HepG2 (cell line): Measurements from ENCODE around the gene PLCXD1. TPM values are rescaled to one million over a fixed set of nuclear protein-coding genes. Genes with fewer than 3 reads are reported as not detected.
"Not testable (repeated sequence)": the region's sequence is repeated elsewhere in the genome, so short reads cannot be mapped to it uniquely, and the experiment has no call there.

Source experiments
- ATAC-seq: fragments of 200-7000 bp; cut with Tn5 transposase; 3 replicates; pipeline ENCODE4 v1.9.1; 2020; ENCODE audit warnings: mild to moderate bottlenecking, moderate library complexity
- BruUV-seq: library from RNA; stranded (reverse); fragments of 400-500 nt; replicated peaks from 2 replicates; lab custom pipeline; 2021; lab: Mats Ljungman, UMichigan
- CTCF ChIA-PET: fragments of 300-600 bp; formaldehyde crosslinking; extraction: SDS; loops from one replicate; lab custom pipeline; 2021; ENCODE audit warnings: low total read pairs, inconsistent platforms, low intra/inter-chr PET ratio; lab: Yijun Ruan, JAX
- POLR2A ChIA-PET: fragments of 350-600 bp; sonication (Branson Sonifier 250); formaldehyde crosslinking; loops from one replicate; lab custom pipeline; 2020; ENCODE audit warnings: antibody characterized with exemption, inconsistent platforms; lab: Yijun Ruan, JAX
- DNase-seq: peaks from one replicate; pipeline ENCODE4 v3.0.0-alpha.2; 2015; ENCODE audit warnings: low spot score
- FAIRE-seq: peaks from 3 replicates; lab custom pipeline; 2011; peaks lifted over from hg19 to GRCh38; lab: Jason Lieb, UNC
- H2AFZ ChIP-seq: one replicate; pipeline ENCODE4 v1.6.1; 2011; ENCODE audit warnings: low read length, inconsistent platforms
- H3K27ac ChIP-seq: fragments of 300-600 bp; 3 replicates; pipeline ENCODE4 v1.8.0; 2011; ENCODE audit warnings: mixed run types, mild to moderate bottlenecking, mixed read lengths, low read length, inconsistent platforms; ENCODE audit not compliant: insufficient read depth; ENCODE audit errors: extremely low read length
- H3K27me3 ChIP-seq, 2 experiments: fragments of 200-600 bp in 1 of 2; 2 replicates in 1 of 2; 3 replicates in 1 of 2; pipeline versions ENCODE4 v1.6.0 to v1.8.0; 2011; ENCODE audit warnings: low read length in 2 of 2, mild to moderate bottlenecking in 2 of 2, moderate library complexity in 2 of 2, inconsistent platforms in 1 of 2; ENCODE audit not compliant: insufficient read depth in 2 of 2, control insufficient read depth in 1 of 2
- H3K36me3 ChIP-seq, 2 experiments: fragments of 200-600 bp in 1 of 2; replicated peaks in 1 of 2; 2 replicates in 1 of 2; 3 replicates in 1 of 2; pipeline versions ENCODE4 v1.5.1 to v1.8.0; 2011; ENCODE audit warnings: low read length in 2 of 2, inconsistent platforms in 1 of 2; ENCODE audit not compliant: insufficient read depth in 2 of 2, control insufficient read depth in 1 of 2
- H3K4me1 ChIP-seq: 2 replicates; pipeline ENCODE4 v1.5.1; 2012; ENCODE audit warnings: low read length, inconsistent platforms; ENCODE audit not compliant: insufficient read depth
- H3K4me2 ChIP-seq: 2 replicates; pipeline ENCODE4 v1.6.0; 2011; ENCODE audit warnings: low read depth, low read length, inconsistent platforms
- H3K4me3 ChIP-seq, 3 experiments: fragments of 200-600 bp in 1 of 3; sonication (generic), shearing (Covaris generic) in 1 of 3; replicated peaks in 1 of 3; 2 replicates each; pipeline ENCODE4 v1.5.1; 2011 to 2016; ENCODE audit warnings: low read length in 3 of 3, inconsistent platforms in 2 of 3, low read depth in 2 of 3, mild to moderate bottlenecking in 2 of 3, control low read depth in 1 of 3, mixed read lengths in 1 of 3; ENCODE audit not compliant: insufficient read depth in 1 of 3
- H3K79me2 ChIP-seq: one replicate; pipeline ENCODE4 v1.6.1; 2011; ENCODE audit warnings: low read length, inconsistent platforms; ENCODE audit not compliant: insufficient read depth
- H3K9ac ChIP-seq: 2 replicates; pipeline ENCODE4 v1.6.0; 2011; ENCODE audit warnings: mild to moderate bottlenecking, low read depth, low read length, inconsistent platforms; ENCODE audit not compliant: insufficient read depth
- H3K9me3 ChIP-seq: 2 replicates; pipeline ENCODE4 v1.5.1; 2012; ENCODE audit warnings: mild to moderate bottlenecking, low read length
- H4K20me1 ChIP-seq: 2 replicates; pipeline ENCODE4 v1.6.0; 2011; ENCODE audit warnings: inconsistent platforms, mild to moderate bottlenecking, low read length, moderate library complexity; ENCODE audit not compliant: insufficient read depth
- CHD4 ChIP-seq: fragments of 200-600 bp; sonication (generic); IDR thresholded peaks from 2 replicates; pipeline ENCODE4 v1.7.0; 2017; ENCODE audit warnings: mild to moderate bottlenecking, low read length, borderline replicate concordance
- FIP1L1 ChIP-seq: fragments of 200-400 bp; formaldehyde crosslinking; IDR thresholded peaks from 2 replicates; pipeline ENCODE4 v1.6.1; 2018; ENCODE audit warnings: low read depth, mild to moderate bottlenecking, low read length, moderate library complexity, borderline replicate concordance; ENCODE audit not compliant: insufficient read depth
- HNRNPLL ChIP-seq: fragments of 200-400 bp; formaldehyde crosslinking; IDR thresholded peaks from 2 replicates; pipeline ENCODE4 v1.6.1; 2017; ENCODE audit warnings: mild to moderate bottlenecking, low read depth, low read length; ENCODE audit not compliant: poor library complexity, severe bottlenecking
- PTBP1 ChIP-seq: fragments of 200-400 bp; formaldehyde crosslinking; IDR thresholded peaks from 2 replicates; pipeline ENCODE4 v1.6.1; 2018; ENCODE audit warnings: low read length, low read depth; ENCODE audit not compliant: poor library complexity, severe bottlenecking
- RBFOX2 ChIP-seq: fragments of 200-400 bp; formaldehyde crosslinking; IDR thresholded peaks from 2 replicates; pipeline ENCODE4 v1.6.1; 2017; ENCODE audit warnings: low read depth, mild to moderate bottlenecking, low read length
- RXRA ChIP-seq: sonication (generic); formaldehyde crosslinking; IDR thresholded peaks from 2 replicates; pipeline ENCODE4 v1.5.1; 2020; ENCODE audit warnings: missing genetic modification reagents
- SRSF1 ChIP-seq: fragments of 200-400 bp; formaldehyde crosslinking; optimal IDR thresholded peaks from 2 replicates; pipeline ENCODE3; 2017; ENCODE audit warnings: mild to moderate bottlenecking, low read depth, low read length, moderate library complexity
- ZFP36 ChIP-seq: fragments of 150-350 bp; IDR thresholded peaks from 2 replicates; pipeline ENCODE4 v1.6.1; 2018; ENCODE audit warnings: borderline replicate concordance, low read length, low read depth; ENCODE audit not compliant: partially characterized antibody
- ZKSCAN8 ChIP-seq: IDR thresholded peaks from 2 replicates; pipeline ENCODE4 v1.6.1; 2016; ENCODE audit warnings: borderline replicate concordance, missing genetic modification reagents, missing compliant biosample characterization
- ZMYM2 ChIP-seq: sonication (generic); formaldehyde crosslinking; IDR thresholded peaks from 2 replicates; pipeline ENCODE4 v1.8.0; 2022; ENCODE audit warnings: mild to moderate bottlenecking, missing genetic modification reagents
- ZNF44 ChIP-seq: sonication (generic); formaldehyde crosslinking; IDR thresholded peaks from 2 replicates; pipeline ENCODE4 v1.5.1; 2020; ENCODE audit warnings: mild to moderate bottlenecking, missing genetic modification reagents
- WGBS: methylation state at CpG from one replicate; pipeline ENCODE4 v1.1.6; 2017; ENCODE audit warnings: low lambda C conversion rate; 5-methylcytosine and 5-hydroxymethylcytosine counted together
- in situ Hi-C: cut with HindIII; loops from 2 replicates; pipeline ENCODE4 v1.10.0; 2017; ENCODE audit warnings: low pct_unique_long_range_greater_than_20kb; ENCODE audit not compliant: extremely low pct_ligation_motif_present
- intact Hi-C: fragments of 100-400 bp; cut with micrococcal nuclease; formaldehyde crosslinking; loops from one replicate; pipeline ENCODE4 v1.10.0; 2022; ENCODE audit not compliant: unreplicated experiment
- polyA plus RNA-seq, 8 experiments: library from polyadenylated mRNA; depleted of rRNA in 3 of 8; stranded (reverse) in 7 of 8; unstranded in 1 of 8; fragments of >200 nt; fragmentation: Illumina TruSeq in 4 of 8; extraction: Trizol in 4 of 8; gene quantifications; 2 replicates each; pipeline versions ENCODE4 v1.2.1 to v1.2.3, GENCODE V29; 2011 to 2016; ENCODE audit warnings: low read depth in 4 of 8, missing spikeins in 1 of 8, mixed read lengths in 1 of 8; ENCODE audit not compliant: insufficient read depth in 1 of 8
- total RNA-seq, 5 experiments: library from RNA; depleted of rRNA; stranded (reverse); fragments of >200 nt; fragmentation: Illumina TruSeq; extraction: Trizol; gene quantifications; 2 replicates each; pipeline ENCODE4 v1.2.3, GENCODE V29; 2016; ENCODE audit warnings: low read depth in 1 of 5
- TF ChIP-seq, protein P1 (sequence below): sonication (generic); formaldehyde crosslinking; IDR thresholded peaks from 2 replicates; pipeline ENCODE4 v1.5.1; 2020; ENCODE audit warnings: mild to moderate bottlenecking, missing genetic modification reagents, moderate library complexity

PLCXD1 gene
- total and polyA plus RNA-seq, 2 of the 13 experiments (the other 11 are each of a cell fraction or from before 2014, with no cell fraction given): 87.7 to 153 TPM

DNA sequence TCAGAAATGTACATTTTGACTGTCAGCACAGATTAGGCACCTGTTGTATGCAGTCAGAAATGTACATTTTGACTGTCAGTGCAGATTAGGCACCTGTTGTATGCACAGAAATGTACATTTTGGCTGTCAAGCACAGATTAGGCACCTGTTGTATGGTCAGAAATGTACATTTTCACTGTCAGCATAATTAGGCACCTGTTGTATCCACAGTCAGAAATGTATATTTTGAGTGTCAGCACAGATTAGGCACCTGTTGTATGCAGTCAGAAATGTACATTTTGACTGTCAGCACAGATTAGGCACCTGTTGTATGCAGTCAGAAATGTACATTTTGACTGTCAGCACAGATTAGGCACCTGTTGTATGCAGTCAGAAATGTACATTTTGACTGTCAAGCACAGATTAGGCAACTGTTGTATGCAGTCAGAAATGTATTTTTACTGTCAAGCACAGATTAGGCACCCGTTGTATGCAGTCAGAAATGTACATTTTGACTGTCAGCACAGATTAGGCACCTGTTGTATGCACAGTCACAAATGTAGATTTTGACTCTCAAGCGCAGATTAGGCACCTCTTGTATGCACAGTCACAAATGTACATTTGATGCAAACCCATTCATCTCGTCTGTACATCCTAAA lies 25.6 kb downstream of the PLCXD1 start:
- in situ Hi-C loops, H3K79me2 ChIP-seq, H3K4me3 ChIP-seq, BruUV-seq, H3K4me1 ChIP-seq, H3K27ac ChIP-seq, H3K4me2 ChIP-seq, H3K9me3 ChIP-seq, H2AFZ ChIP-seq, DNase-seq, CTCF ChIA-PET, POLR2A ChIA-PET, intact Hi-C loops, H3K9ac ChIP-seq, H3K27me3 ChIP-seq, ATAC-seq: not testable (repeated sequence)
- TF ChIP-seq ZFP36 (peak; percentile 18), ZKSCAN8 (CRISPR knock-in tag) (peak; percentile 99), ZMYM2 (CRISPR knock-in tag) (peak; percentile 76; the same call in 1 of the 2 replicates), CHD4 (peak; percentile 47; the same call in 1 of the 2 replicates)
- peak; percentile 56 for FAIRE-seq
- H3K36me3 ChIP-seq: peaks cover 9 to 33% of the 10 kb centered on the region in 2 experiments
- peaks cover 31% of the 10 kb centered on the region for H4K20me1 ChIP-seq
- WGBS: 90% methylated on average over 2 of the region's 3 CpGs

DNA sequence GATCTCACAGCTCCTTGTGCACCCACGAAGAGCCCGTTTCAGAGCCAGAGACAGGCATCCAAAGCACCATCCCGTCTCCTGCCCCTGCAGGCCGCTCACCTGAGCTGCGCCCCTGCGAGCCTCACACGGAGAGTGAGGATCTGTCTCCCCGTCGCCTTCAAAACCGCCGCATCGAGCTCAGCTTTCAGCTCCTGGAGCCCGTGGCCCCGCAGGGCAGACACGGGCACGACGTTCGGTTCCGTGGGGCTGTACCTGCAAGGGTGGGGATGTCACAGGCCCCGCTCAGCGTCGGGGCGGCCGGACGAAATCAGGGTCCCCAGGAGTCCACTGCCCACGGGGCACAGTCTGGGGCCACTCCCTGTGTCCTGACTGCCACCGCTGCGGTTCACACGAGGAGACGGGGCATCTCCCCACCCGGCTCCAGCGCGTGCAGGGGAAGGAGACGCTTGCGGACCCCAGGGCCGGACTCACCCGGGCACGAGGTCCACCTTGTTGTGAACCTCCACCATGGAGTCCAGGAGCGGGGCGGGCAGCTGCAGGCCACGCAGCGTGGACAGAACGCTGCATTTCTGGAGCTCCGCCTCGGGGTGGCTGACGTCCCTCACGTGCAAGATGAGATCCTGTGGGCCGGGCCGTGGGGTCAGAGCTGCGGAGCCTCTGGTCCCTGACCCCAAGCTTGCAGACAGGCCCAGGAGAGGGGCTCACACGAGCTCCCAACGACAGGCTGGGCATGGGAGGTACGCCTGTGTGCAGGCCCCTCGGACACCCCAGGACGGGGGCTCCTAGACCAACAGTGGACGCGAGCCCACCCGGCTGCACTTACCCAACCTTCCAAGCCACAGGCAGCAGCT lies 26.3 kb downstream of the PLCXD1 start:
- DNase-seq (no peak), FAIRE-seq (no peak), ATAC-seq (peak; percentile 10)
- Histone ChIP-seq H4K20me1 (peaks cover 31% of the 10 kb centered on the region), H3K9me3 (no peaks in the 10 kb centered on the region), H3K27me3 (no peaks in the 10 kb centered on the region), H2AFZ (no peak overlapping the region), H3K79me2 (no peaks in the 10 kb centered on the region), H3K4me3 (no peak overlapping the region), H3K27ac (no peak overlapping the region), H3K36me3 (peaks cover 13 to 36% of the 10 kb centered on the region in 2 experiments), H3K4me2 (no peak overlapping the region), H3K4me1 (no peaks in the 10 kb centered on the region), H3K9ac (no peak overlapping the region)
- 97% methylated on average over 46 of the region's 58 CpGs for WGBS
- no TSS peak for BruUV-seq
- in situ Hi-C loops (no loop called here), intact Hi-C loops (no loop called here)
- ChIA-PET POLR2A (no interaction called here), CTCF (no interaction called here)
- TF ChIP-seq, protein P1, sequence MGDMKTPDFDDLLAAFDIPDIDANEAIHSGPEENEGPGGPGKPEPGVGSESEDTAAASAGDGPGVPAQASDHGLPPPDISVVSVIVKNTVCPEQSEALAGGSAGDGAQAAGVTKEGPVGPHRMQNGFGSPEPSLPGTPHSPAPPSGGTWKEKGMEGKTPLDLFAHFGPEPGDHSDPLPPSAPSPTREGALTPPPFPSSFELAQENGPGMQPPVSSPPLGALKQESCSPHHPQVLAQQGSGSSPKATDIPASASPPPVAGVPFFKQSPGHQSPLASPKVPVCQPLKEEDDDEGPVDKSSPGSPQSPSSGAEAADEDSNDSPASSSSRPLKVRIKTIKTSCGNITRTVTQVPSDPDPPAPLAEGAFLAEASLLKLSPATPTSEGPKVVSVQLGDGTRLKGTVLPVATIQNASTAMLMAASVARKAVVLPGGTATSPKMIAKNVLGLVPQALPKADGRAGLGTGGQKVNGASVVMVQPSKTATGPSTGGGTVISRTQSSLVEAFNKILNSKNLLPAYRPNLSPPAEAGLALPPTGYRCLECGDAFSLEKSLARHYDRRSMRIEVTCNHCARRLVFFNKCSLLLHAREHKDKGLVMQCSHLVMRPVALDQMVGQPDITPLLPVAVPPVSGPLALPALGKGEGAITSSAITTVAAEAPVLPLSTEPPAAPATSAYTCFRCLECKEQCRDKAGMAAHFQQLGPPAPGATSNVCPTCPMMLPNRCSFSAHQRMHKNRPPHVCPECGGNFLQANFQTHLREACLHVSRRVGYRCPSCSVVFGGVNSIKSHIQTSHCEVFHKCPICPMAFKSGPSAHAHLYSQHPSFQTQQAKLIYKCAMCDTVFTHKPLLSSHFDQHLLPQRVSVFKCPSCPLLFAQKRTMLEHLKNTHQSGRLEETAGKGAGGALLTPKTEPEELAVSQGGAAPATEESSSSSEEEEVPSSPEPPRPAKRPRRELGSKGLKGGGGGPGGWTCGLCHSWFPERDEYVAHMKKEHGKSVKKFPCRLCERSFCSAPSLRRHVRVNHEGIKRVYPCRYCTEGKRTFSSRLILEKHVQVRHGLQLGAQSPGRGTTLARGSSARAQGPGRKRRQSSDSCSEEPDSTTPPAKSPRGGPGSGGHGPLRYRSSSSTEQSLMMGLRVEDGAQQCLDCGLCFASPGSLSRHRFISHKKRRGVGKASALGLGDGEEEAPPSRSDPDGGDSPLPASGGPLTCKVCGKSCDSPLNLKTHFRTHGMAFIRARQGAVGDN (CRISPR knock-in tag): peak; percentile 35
- peak; percentile 22 for TF ChIP-seq HNRNPLL
- TF ChIP-seq RXRA (CRISPR knock-in tag): peak; percentile 12; the same call in 1 of the 2 replicates
- TF ChIP-seq PTBP1: peak; percentile 68
- peak; percentile 77 for TF ChIP-seq RBFOX2
- peak; percentile 75 for TF ChIP-seq SRSF1
- no peak for TF ChIP-seq ZNF44 (CRISPR knock-in tag)
- TF ChIP-seq FIP1L1: no peak
